Uterus (tissue), 4 donors: ENCODE measurements around the gene KLHL14. TPM values are rescaled to one million over a fixed set of nuclear protein-coding genes. Genes with fewer than 3 reads are reported as not detected.

ENCODE experiments used
- DNase-seq, 2 donors: peaks; one replicate each; pipeline ENCODE4 v3.0.0-alpha.2; 2019 to 2020
- H3K27ac ChIP-seq, 2 donors: fragments of 200-600 bp; sonication (generic); 1 replicate in 1 of 2; 2 replicates in 1 of 2; pipeline ENCODE4 v1.5.1; 2016 to 2018
- H3K27me3 ChIP-seq, 2 donors: fragments of 200-600 bp; sonication (generic); one replicate each; pipeline ENCODE4 v1.5.1; 2018 to 2019; ENCODE audit warnings: control low read depth in 1 of 2
- H3K36me3 ChIP-seq, 2 donors: fragments of 200-600 bp; sonication (generic); one replicate each; pipeline ENCODE4 v1.5.1; 2019; ENCODE audit warnings: control low read depth in 1 of 2
- H3K4me1 ChIP-seq, 2 donors: fragments of 200-600 bp; sonication (generic); one replicate each; pipeline ENCODE4 v1.5.1; 2018 to 2019; ENCODE audit warnings: control low read depth in 1 of 2
- H3K4me3 ChIP-seq, 2 donors: fragments of 200-600 bp; sonication (generic); 1 replicate in 1 of 2; 2 replicates in 1 of 2; pipeline ENCODE4 v1.5.1; 2018 to 2019; ENCODE audit warnings: mild to moderate bottlenecking in 1 of 2
- H3K9me3 ChIP-seq, 2 donors: fragments of 200-600 bp; sonication (generic); one replicate each; pipeline ENCODE4 v1.5.1; 2019; ENCODE audit warnings: control low read depth in 1 of 2
- CTCF ChIP-seq, 4 experiments: fragments of 200-600 bp in 2 of 4; fragments of 450-650 bp in 2 of 4; sonication (generic) in 2 of 4; IDR thresholded peaks; one replicate each; pipeline ENCODE4 v1.5.1; 2016 to 2019; ENCODE audit warnings: antibody characterized with exemption in 4 of 4, mild to moderate bottlenecking in 2 of 4, moderate library complexity in 1 of 4
- POLR2A ChIP-seq, 2 donors: fragments of 450-650 bp; IDR thresholded peaks; one replicate each; pipeline ENCODE4 v1.6.1; 2016; ENCODE audit warnings: antibody characterized with exemption in 2 of 2, mild to moderate bottlenecking in 1 of 2, moderate library complexity in 1 of 2
- intact Hi-C: fragments of 100-400 bp; cut with DNase I; formaldehyde crosslinking; loops from one replicate; pipeline ENCODE4 v1.15.1; 2023; ENCODE audit warnings: low total_unique reads
- total RNA-seq, 4 donors: library from RNA; depleted of rRNA in 3 of 4; stranded (reverse); fragments of >200 nt in 3 of 4; gene quantifications; one replicate each; pipeline versions ENCODE4 v1.1.0 to v1.2.4, GENCODE V29; 2014 to 2023
- donor health status: DM: yes; HTN: yes; CAD: no.

KLHL14 gene
- total RNA-seq, 4 donors from 2014 or later: 2.6 to 9.5 (median 3.0) TPM

GRCh38 chr18:32683044-32683443, 89.8 kb downstream of the KLHL14 start:
- Histone ChIP-seq H3K27ac (no peak overlapping the region), H3K4me3 (no peak overlapping the region), H3K4me1 (no peaks in the 10 kb centered on the region), H3K9me3 (no peaks in the 10 kb centered on the region), H3K27me3 (no peaks in the 10 kb centered on the region), H3K36me3 (no peaks in the 10 kb centered on the region)
- no peak for DNase-seq
- intact Hi-C loops: no loop called here
- no peak for TF ChIP-seq POLR2A (IDR thresholded peaks at IDR 0.05)
- no peak for TF ChIP-seq CTCF (IDR thresholded peaks at IDR 0.05)

GRCh38 chr18:32677578-32677977, 95.2 kb downstream of the KLHL14 start:
- no peak for TF ChIP-seq POLR2A (IDR thresholded peaks at IDR 0.05)
- no peak for TF ChIP-seq CTCF (IDR thresholded peaks at IDR 0.05)
- Histone ChIP-seq H3K27ac (no peak overlapping the region), H3K4me3 (no peak overlapping the region), H3K4me1 (no peaks in the 10 kb centered on the region), H3K9me3 (no peaks in the 10 kb centered on the region), H3K27me3 (no peaks in the 10 kb centered on the region), H3K36me3 (no peaks in the 10 kb centered on the region)
- no peak for DNase-seq
- intact Hi-C loops: no loop called here

- Histone ChIP-seq H3K27me3 (no peaks in the 10 kb centered on the region), H3K4me1 (no peaks in the 10 kb centered on the region), H3K27ac (no peak overlapping the region), H3K9me3 (no peaks in the 10 kb centered on the region), H3K36me3 (no peaks in the 10 kb centered on the region), H3K4me3 (no peak overlapping the region)
- intact Hi-C loops: no loop called here
- no peak for DNase-seq
- no peak for TF ChIP-seq POLR2A (IDR thresholded peaks at IDR 0.05)
- no peak for TF ChIP-seq CTCF (IDR thresholded peaks at IDR 0.05)
Measured at GRCh38 chr18:32674491-32674890, 98.3 kb downstream of the KLHL14 start.

GRCh38 chr18:32672398-32672797, 100.4 kb downstream of the KLHL14 start:
- no peak for DNase-seq
- TF ChIP-seq CTCF (IDR thresholded peaks at IDR 0.05) (no peak), POLR2A (IDR thresholded peaks at IDR 0.05) (no peak)
- intact Hi-C loops: no loop called here

GRCh38 chr18:32670727-32671126, 102.1 kb downstream of the KLHL14 start:
- no peaks in the 10 kb centered on the region for H3K36me3 ChIP-seq
- H3K4me1 ChIP-seq: no peaks in the 10 kb centered on the region
- H3K9me3 ChIP-seq: no peaks in the 10 kb centered on the region
- no peak for DNase-seq
- intact Hi-C loops: no loop called here
- no peaks in the 10 kb centered on the region for H3K27me3 ChIP-seq
- H3K4me3 ChIP-seq: no peak overlapping the region
- TF ChIP-seq CTCF (IDR thresholded peaks at IDR 0.05) (no peak), POLR2A (IDR thresholded peaks at IDR 0.05) (no peak)
- H3K27ac ChIP-seq: no peak overlapping the region

More at GRCh38 chr18:32672398-32672797, 100.4 kb downstream of the KLHL14 start:
- Histone ChIP-seq H3K4me1 (no peaks in the 10 kb centered on the region), H3K27me3 (no peaks in the 10 kb centered on the region), H3K27ac (no peak overlapping the region), H3K36me3 (no peaks in the 10 kb centered on the region), H3K9me3 (no peaks in the 10 kb centered on the region), H3K4me3 (no peak overlapping the region)
